Testis (tissue), 5 donors: ENCODE results near the gene SCIN. TPM values are rescaled to one million over a fixed set of nuclear protein-coding genes. Genes with fewer than 3 reads are reported as not detected.
"Not testable (repeated sequence)": the region's sequence is repeated elsewhere in the genome, so short reads cannot be mapped to it uniquely, and the experiment has no call there.

Experiments used
- DNase-seq: peaks from one replicate; pipeline ENCODE4 v3.0.0-alpha.2; 2019
- H3K27ac ChIP-seq, 2 donors: fragments of 200-600 bp; sonication (generic); one replicate each; pipeline ENCODE4 v1.5.1; 2019
- H3K27me3 ChIP-seq: fragments of 200-600 bp; sonication (generic); one replicate; pipeline ENCODE4 v1.5.1; 2019
- H3K36me3 ChIP-seq: fragments of 200-600 bp; sonication (generic); one replicate; pipeline ENCODE4 v1.5.1; 2017; ENCODE audit warnings: low read depth; ENCODE audit errors: missing control alignments
- H3K4me1 ChIP-seq: fragments of 200-600 bp; sonication (generic); one replicate; pipeline ENCODE4 v1.5.1; 2019
- H3K4me3 ChIP-seq, 2 donors: fragments of 200-600 bp; sonication (generic); one replicate each; pipeline ENCODE4 v1.5.1; 2017 to 2019
- H3K9me3 ChIP-seq: fragments of 200-600 bp; sonication (generic); one replicate; pipeline ENCODE4 v1.5.1; 2017
- POLR2A ChIP-seq: fragments of 450-650 bp; IDR thresholded peaks from one replicate; pipeline ENCODE4 v1.6.1; 2017; ENCODE audit warnings: antibody characterized with exemption, mild to moderate bottlenecking, moderate library complexity
- WGBS, 2 donors: methylation state at CpG; one replicate each; pipeline ENCODE4 v1.1.5; 2018; 5-methylcytosine and 5-hydroxymethylcytosine counted together
- intact Hi-C: fragments of 100-400 bp; cut with DNase I; formaldehyde crosslinking; loops from one replicate; pipeline ENCODE4 v1.15.1; 2023; ENCODE audit warnings: low total_unique reads
- long read RNA-seq, 2 donors: transcript quantifications; one replicate each; lab custom pipeline, GENCODE V29; 2026
- polyA plus RNA-seq: library from polyadenylated mRNA; stranded (reverse); fragments of 350-450 nt; fragmentation: Illumina TruSeq; extraction: RNeasy Lipid Tissue Mini Kit (QIAGEN cat#74804); gene quantifications from one replicate; pipeline ENCODE4 v1.2.3, GENCODE V29; 2014; ENCODE audit warnings: low read depth, low replicate concordance; ENCODE audit not compliant: insufficient read depth
- total RNA-seq, 2 donors: library from RNA; depleted of rRNA; stranded (reverse); fragments of >200 nt; gene quantifications; one replicate each; pipeline ENCODE4 v1.2.3, GENCODE V29; 2016
- TF ChIP-seq, protein P1 (sequence below), 3 experiments: fragments of 450-650 bp in 2 of 3; fragments of 200-600 bp in 1 of 3; sonication (generic) in 1 of 3; IDR thresholded peaks; one replicate each; pipeline ENCODE4 v1.5.1; 2016 to 2019; ENCODE audit warnings: antibody characterized with exemption in 3 of 3, mild to moderate bottlenecking in 2 of 3, moderate library complexity in 1 of 3

Gene SCIN
- 10 to 100 TPM in 1 of 2 donors, 1 to 10 TPM in 1; 4.7 to 11.4 TPM for total RNA-seq
- 21.9 TPM for polyA plus RNA-seq
- long read RNA-seq, donor 1, full-length matches to known transcripts: 4 of 4 reads
- long read RNA-seq, donor 1, partial matches to known transcripts: 0 of 4 reads
- long read RNA-seq, donor 1, other reads (novel, unspliced or antisense): 0 of 4 reads
- long read RNA-seq, donor 2: 0 reads

GRCh38 chr7:12570534-12571461, at the start of gene SCIN:
Gene SCIN, plus strand, starts transcription at chr7:12570720. Its CDS starts 67 bp downstream, at chr7:12570787.
- Histone ChIP-seq H3K36me3 (no peaks in the 10 kb centered on the region), H3K4me1 (no peaks in the 10 kb centered on the region), H3K9me3 (no peaks in the 10 kb centered on the region), H3K4me3 (peak within 1 kb of the TSS; percentile 24 to 31), H3K27ac (no peak within 1 kb of the TSS), H3K27me3 (no peaks in the 10 kb centered on the region)
- DNase-seq: peak; percentile 30
- 7 to 8% methylated on average over 42 to 74 of the region's 74 CpGs for WGBS, 2 donors
- intact Hi-C loops: no loop called here
- no peak for TF ChIP-seq POLR2A
- TF ChIP-seq, protein P1, sequence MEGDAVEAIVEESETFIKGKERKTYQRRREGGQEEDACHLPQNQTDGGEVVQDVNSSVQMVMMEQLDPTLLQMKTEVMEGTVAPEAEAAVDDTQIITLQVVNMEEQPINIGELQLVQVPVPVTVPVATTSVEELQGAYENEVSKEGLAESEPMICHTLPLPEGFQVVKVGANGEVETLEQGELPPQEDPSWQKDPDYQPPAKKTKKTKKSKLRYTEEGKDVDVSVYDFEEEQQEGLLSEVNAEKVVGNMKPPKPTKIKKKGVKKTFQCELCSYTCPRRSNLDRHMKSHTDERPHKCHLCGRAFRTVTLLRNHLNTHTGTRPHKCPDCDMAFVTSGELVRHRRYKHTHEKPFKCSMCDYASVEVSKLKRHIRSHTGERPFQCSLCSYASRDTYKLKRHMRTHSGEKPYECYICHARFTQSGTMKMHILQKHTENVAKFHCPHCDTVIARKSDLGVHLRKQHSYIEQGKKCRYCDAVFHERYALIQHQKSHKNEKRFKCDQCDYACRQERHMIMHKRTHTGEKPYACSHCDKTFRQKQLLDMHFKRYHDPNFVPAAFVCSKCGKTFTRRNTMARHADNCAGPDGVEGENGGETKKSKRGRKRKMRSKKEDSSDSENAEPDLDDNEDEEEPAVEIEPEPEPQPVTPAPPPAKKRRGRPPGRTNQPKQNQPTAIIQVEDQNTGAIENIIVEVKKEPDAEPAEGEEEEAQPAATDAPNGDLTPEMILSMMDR (IDR thresholded peaks at IDR 0.05): no peak

DNA sequence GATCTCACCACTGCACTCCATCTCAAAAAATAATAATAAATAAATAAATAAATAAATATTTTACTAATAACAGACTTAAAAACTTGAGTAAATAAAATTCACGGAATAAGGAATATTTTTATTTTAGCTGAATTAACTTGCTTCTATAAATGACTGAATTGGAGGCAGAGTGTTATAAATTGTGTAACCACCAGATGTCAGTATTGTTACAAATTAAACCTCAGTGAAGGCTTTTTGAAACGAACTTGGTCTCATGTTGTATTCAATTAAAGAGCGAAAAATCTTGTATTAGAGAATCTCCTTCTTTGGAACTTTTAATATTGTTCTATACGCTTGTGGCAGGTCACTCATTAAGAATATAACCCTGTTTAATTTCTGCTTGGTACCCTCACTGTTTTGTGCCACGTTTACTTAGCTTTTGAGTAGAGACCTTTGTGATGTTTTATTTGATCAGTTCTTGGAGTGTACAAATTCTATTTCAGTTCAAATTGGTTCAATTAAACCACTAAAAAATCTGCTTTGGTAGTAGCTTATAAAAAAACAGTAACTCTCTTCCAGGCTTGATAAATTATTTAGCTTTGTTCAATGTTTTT, 45.6 kb upstream of the SCIN start:
- 22 to 26% methylated on average over 5 of the region's 5 CpGs for WGBS, 2 donors
- Histone ChIP-seq H3K9me3 (no peaks in the 10 kb centered on the region), H3K4me3 (no peak overlapping the region), H3K27me3 (no peaks in the 10 kb centered on the region), H3K27ac (no peak overlapping the region), H3K36me3 (no peaks in the 10 kb centered on the region), H3K4me1 (no peaks in the 10 kb centered on the region)
- TF ChIP-seq, protein P1 (IDR thresholded peaks at IDR 0.05): peak; percentile 34 to 64 (median 50)
- no peak for TF ChIP-seq POLR2A
- intact Hi-C loops: loop anchor here (5.0 kb wide), 1 partner anchor 737 kb away; no protein-coding TSS in a partner anchor
- DNase-seq: no peak

DNA sequence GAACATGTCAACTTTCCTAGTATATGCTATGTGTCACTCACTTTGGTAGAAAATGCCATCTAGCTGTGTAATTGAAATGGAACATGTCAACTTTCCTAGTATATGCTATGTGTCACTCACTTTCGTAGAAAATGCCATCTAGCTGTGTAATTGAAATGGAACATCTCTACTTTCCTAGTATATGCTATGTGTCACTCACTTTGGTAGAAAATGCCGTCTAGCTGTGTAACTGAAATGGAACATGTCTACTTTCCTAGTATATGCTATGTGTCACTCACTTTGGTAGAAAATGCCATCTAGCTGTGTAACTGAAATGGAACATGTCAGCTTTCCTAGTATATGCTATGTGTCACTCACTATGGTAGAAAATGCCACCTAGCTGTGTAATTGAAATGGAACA, 43.8 kb upstream of the SCIN start:
- H3K36me3 ChIP-seq, H3K4me3 ChIP-seq, H3K27ac ChIP-seq, H3K9me3 ChIP-seq, H3K4me1 ChIP-seq, H3K27me3 ChIP-seq, intact Hi-C loops, DNase-seq: not testable (repeated sequence)
- WGBS, 2 donors: 87 to 93% methylated on average over 2 of the region's 2 CpGs

- H3K9me3 ChIP-seq, H3K27ac ChIP-seq, H3K27me3 ChIP-seq, H3K4me1 ChIP-seq, H3K4me3 ChIP-seq, intact Hi-C loops, H3K36me3 ChIP-seq, DNase-seq: not testable (repeated sequence)
- 87 to 93% methylated on average over 1 of the region's 1 CpG for WGBS, 2 donors
Observed at GRCh38 chr7:12527670-12528069, 42.9 kb upstream of the SCIN start.

DNA sequence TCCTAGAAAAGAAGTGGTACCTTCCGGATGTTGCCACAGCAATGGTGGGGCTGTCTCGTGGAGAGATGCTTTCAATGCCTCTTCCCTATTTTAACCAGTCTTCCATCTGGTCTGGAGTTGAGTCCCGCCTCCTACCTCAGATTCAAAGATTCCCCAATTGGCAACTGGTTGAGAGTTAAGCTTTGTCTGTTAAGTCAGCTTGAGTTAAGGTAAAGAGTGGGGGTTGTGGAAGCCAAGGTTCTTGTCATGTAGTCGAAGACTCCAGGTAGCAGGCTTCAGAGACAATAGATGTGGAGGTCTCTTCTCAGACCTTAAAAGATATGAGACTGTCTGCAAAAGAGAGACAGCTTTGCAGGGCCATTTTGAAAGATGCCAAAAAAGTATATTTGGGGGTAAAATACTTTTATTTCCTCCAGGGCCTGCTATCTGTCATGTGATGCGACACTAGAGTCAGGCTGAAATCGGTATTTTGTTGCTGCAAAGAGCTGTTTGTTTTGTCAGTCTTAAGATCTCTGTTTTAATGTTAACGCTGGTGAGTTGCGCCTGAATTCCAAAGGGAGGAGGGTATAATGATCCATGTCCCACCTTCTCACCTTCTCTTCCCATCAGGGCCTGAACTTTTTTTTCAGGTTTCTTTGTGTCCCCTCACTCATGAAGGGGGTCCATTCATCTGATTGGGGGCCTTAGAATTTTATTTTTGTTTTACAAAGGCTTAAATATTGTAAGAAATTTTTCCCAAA, 40.4 kb upstream of the SCIN start:
- H3K36me3 ChIP-seq: no peaks in the 10 kb centered on the region
- H3K27me3 ChIP-seq: no peaks in the 10 kb centered on the region
- TF ChIP-seq, protein P1 (IDR thresholded peaks at IDR 0.05): no peak
- TF ChIP-seq POLR2A: no peak
- H3K9me3 ChIP-seq: no peaks in the 10 kb centered on the region
- no peaks in the 10 kb centered on the region for H3K4me1 ChIP-seq
- WGBS, 2 donors: 76 to 83% methylated on average over 8 of the region's 8 CpGs
- H3K4me3 ChIP-seq: no peak overlapping the region
- no peak for DNase-seq
- no peak overlapping the region for H3K27ac ChIP-seq
- intact Hi-C loops: no loop called here
